Esophagus (tissue), 2 donors: ENCODE data around the gene DFFB. TPM values are rescaled to one million over a fixed set of nuclear protein-coding genes. Genes with fewer than 3 reads are reported as not detected.

ENCODE experiments used
- H3K27ac ChIP-seq, 2 donors: one replicate each; pipeline ENCODE4 v1.5.1; 2013; ENCODE audit warnings: low read depth in 2 of 2, mild to moderate bottlenecking in 2 of 2, inconsistent platforms in 1 of 2, low read length in 1 of 2, moderate library complexity in 1 of 2
- H3K27me3 ChIP-seq, 2 donors: one replicate each; pipeline ENCODE4 v1.6.1; 2013; ENCODE audit warnings: low read length in 2 of 2, control low read depth in 1 of 2, mild to moderate bottlenecking in 1 of 2; ENCODE audit not compliant: insufficient read depth in 2 of 2, control insufficient read depth in 1 of 2
- H3K36me3 ChIP-seq, 2 donors: one replicate each; pipeline ENCODE4 v1.6.1; 2013; ENCODE audit warnings: low read length in 1 of 2; ENCODE audit not compliant: control insufficient read depth in 2 of 2, insufficient read depth in 2 of 2
- H3K4me1 ChIP-seq, 2 donors: one replicate each; pipeline ENCODE4 v1.6.1; 2013; ENCODE audit warnings: low read length in 1 of 2; ENCODE audit not compliant: control insufficient read depth in 2 of 2, insufficient read depth in 2 of 2
- H3K4me3 ChIP-seq, 2 donors: one replicate each; pipeline ENCODE4 v1.5.1; 2013; ENCODE audit warnings: low read length in 2 of 2, mild to moderate bottlenecking in 2 of 2, low read depth in 1 of 2, moderate library complexity in 1 of 2
- H3K9me3 ChIP-seq, 2 donors: one replicate each; pipeline ENCODE4 v1.6.1; 2013; ENCODE audit warnings: mild to moderate bottlenecking in 2 of 2, low read depth in 1 of 2, low read length in 1 of 2, moderate library complexity in 1 of 2; ENCODE audit not compliant: control insufficient read depth in 2 of 2, insufficient read depth in 1 of 2
- WGBS, 2 donors: extraction: QIAGEN DNeasy Blood & Tissue Kit; methylation state at CpG; one replicate each; pipeline ENCODE4 v1.1.7; 2013; 5-methylcytosine and 5-hydroxymethylcytosine counted together
- polyA plus RNA-seq, 2 donors: library from polyadenylated mRNA; stranded (reverse); fragments of 200-250 nt; gene quantifications; one replicate each; pipeline ENCODE4 v1.2.3, GENCODE V29; 2013
- donor health status: healthy with polysubstance abuse.
- donor health status: Bipolar disorder and iron deficiency.

Gene DFFB
- polyA plus RNA-seq, 2 donors = 1.9 to 2.3 TPM

- Histone ChIP-seq H3K9me3 (no peaks in the 10 kb centered on the region), H3K27me3 (no peaks in the 10 kb centered on the region), H3K36me3 (peaks cover 3 to 4% of the 10 kb centered on the region in 2 donors), H3K4me1 (peaks cover 0 to 3% of the 10 kb centered on the region in 2 donors), H3K4me3 (no peak overlapping the region), H3K27ac (no peak overlapping the region)
These were observed 41.1 kb downstream of the DFFB start for GRCh38 chr1:3898475-3898735.

- Histone ChIP-seq H3K36me3 (peaks cover 3 to 4% of the 10 kb centered on the region in 2 donors), H3K4me3 (peak overlapping the region; percentile 81 to 85), H3K27ac (peak overlapping the region; percentile 96 to 98), H3K4me1 (peaks cover 0 to 5% of the 10 kb centered on the region in 2 donors), H3K9me3 (no peaks in the 10 kb centered on the region), H3K27me3 (no peaks in the 10 kb centered on the region)
- WGBS, 2 donors = 38 to 45% methylated on average over 10 of the region's 10 CpGs
These were observed 41.9 kb downstream of the DFFB start for GRCh38 chr1:3898994-3899753.

GRCh38 chr1:3899754-3900149, 42.5 kb downstream of the DFFB start:
- Histone ChIP-seq H3K27ac (peak overlapping the region; percentile 96 to 98), H3K4me3 (peak overlapping the region; percentile 81 to 85), H3K27me3 (no peaks in the 10 kb centered on the region), H3K4me1 (peaks cover 0 to 5% of the 10 kb centered on the region in 2 donors), H3K36me3 (peaks cover 0 to 4% of the 10 kb centered on the region in 2 donors), H3K9me3 (no peaks in the 10 kb centered on the region)
- 0 to 1% methylated on average over 26 of the region's 26 CpGs for WGBS, 2 donors

DNA sequence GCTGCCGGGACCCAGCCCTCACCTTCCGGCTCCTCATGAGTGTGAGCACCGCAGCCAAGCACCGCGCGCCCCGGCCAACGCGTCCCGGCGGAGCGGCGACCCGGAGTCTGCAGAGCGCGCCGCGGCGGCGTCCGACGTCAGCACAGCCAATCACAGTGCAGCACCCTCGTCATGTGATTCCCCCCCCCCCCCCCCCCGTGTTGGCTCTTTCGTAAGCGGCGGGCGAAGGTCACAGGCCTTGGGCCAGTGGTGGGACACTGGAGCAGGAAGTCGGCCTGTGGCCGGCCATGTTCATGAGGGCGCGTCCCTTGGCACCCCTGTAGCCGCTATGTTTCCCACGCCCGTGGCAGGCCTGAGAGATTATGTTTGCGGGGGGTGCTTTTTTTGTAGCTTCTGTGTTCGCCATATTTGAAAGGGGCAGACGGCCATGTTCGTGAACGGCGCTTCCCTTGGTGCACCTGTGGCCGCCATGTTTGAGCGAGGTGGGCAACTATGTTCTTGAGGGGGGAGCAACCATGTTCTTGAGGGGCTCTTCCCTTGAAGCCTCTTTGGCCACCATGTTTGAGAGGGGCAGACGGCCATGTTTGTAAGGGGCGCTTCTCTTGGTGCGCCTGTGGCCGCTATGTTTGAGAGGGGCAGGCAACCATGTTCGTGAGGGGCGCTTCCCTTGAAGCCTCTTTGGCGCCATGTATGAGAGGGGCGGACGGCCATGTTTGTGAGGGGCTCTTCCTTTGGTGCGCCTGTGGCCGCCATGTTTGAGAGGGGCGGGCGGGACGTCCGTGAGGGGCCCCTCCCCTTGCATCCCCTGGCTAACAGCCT, 43.1 kb downstream of the DFFB start, which contains the start of gene C1orf174:
Gene C1orf174, minus strand, starts transcription at position 123 of the 819 bp plus-strand sequence. Its CDS starts 86 bp downstream, at position 37.
- H3K4me1 ChIP-seq = peaks cover 0 to 5% of the 10 kb centered on the region in 2 donors
- H3K9me3 ChIP-seq = no peaks in the 10 kb centered on the region
- H3K27ac ChIP-seq = peak within 1 kb of the TSS; percentile 96 to 98
- H3K4me3 ChIP-seq = peak within 1 kb of the TSS; percentile 81 to 85
- peaks cover 0 to 4% of the 10 kb centered on the region in 2 donors for H3K36me3 ChIP-seq
- no peaks in the 10 kb centered on the region for H3K27me3 ChIP-seq
- WGBS, 2 donors = 0% methylated on average over 42 to 58 of the region's 58 CpGs

GRCh38 chr1:3900969-3901529, 43.8 kb downstream of the DFFB start:
- H3K4me1 ChIP-seq = peaks cover 0 to 5% of the 10 kb centered on the region in 2 donors
- H3K27me3 ChIP-seq = no peaks in the 10 kb centered on the region
- peak overlapping the region; percentile 96 to 98 for H3K27ac ChIP-seq
- H3K9me3 ChIP-seq = no peaks in the 10 kb centered on the region
- WGBS, 2 donors = 1 to 2% methylated on average over 44 to 51 of the region's 51 CpGs
- peaks cover 0 to 4% of the 10 kb centered on the region in 2 donors for H3K36me3 ChIP-seq
- peak overlapping the region; percentile 81 to 85 for H3K4me3 ChIP-seq

GRCh38 chr1:3902111-3902511, 44.8 kb downstream of the DFFB start:
- H3K27ac ChIP-seq = no peak overlapping the region
- WGBS, 2 donors = 93 to 95% methylated on average over 15 of the region's 15 CpGs

DNA sequence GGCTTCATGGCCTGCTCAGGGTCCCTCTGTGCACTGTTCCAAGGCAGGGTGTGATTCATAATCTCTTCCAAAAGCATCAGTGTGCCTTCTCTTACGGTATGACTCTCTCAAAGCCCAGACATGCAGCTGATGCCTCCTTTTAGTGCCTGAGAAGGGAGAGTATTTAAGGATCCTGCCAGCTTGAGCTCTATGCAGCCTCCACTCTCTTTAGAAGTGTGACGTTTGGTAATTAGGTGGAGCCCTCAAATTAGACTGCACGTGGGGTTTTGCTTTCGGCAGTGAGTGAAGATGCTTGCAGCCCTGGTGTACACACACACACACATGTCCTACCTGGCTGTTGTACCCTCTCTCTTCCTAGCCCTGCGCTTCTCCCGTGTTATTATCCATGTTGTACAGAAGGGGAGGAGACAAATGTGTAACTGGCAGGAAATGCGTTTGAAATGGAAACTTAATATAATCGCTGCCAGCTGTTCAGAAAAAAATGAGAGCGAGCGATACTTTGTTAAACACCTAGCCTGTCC, 45.4 kb downstream of the DFFB start:
- WGBS, 2 donors = 66 to 68% methylated on average over 10 of the region's 10 CpGs

More at GRCh38 chr1:3902111-3902511, 44.8 kb downstream of the DFFB start:
- no peak overlapping the region for H3K4me3 ChIP-seq
- no peaks in the 10 kb centered on the region for H3K27me3 ChIP-seq
- peaks cover 0 to 5% of the 10 kb centered on the region in 2 donors for H3K4me1 ChIP-seq
- no peaks in the 10 kb centered on the region for H3K36me3 ChIP-seq
- H3K9me3 ChIP-seq = no peaks in the 10 kb centered on the region

DNA sequence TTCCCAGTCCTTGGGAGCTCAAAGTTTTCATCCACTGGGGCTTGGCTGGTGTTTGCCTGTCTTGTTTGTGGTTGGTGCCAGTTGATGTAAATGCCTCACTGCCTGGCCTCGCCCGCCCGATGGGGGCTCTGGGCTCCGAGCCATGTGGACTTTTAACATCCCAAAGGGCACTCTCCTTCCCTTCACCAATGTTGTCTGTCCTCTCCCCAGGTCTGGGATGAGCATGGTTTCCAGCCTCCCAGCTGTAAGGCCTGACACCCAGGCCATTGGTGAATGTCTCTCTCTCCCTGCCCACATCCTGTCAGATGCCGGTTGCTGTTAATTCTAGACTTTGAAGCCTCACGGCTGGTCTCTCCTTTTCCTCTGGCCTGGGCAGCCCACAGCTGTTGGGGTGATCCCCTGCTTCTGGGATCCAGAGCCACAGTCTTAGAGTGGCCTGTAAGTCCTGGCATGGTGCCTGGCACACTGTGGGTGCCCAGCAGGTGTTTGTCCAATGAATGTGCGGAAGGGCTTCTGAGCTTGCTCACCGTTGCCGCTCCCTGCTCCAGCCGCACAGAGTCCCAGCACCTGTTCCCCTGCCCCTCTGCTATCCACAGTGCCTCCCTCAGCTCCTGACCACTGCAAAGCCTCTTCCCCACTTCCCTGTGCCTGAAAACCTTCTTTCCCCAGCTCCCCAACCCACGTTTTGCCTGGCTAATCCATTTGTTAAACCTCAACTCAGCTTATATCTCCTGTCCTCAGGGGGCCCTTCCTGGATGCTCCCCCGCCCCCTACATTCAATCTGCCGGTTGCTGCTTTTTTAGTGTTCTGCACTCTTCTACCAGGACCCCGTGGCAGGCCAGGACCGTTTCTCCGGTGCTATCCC, 46.1 kb downstream of the DFFB start:
- peak overlapping the region in 1 of 2 donors; percentile 18 for H3K27ac ChIP-seq

More for the DNA sequence above, 45.4 kb downstream of the DFFB start:
- H3K36me3 ChIP-seq = no peaks in the 10 kb centered on the region
- H3K9me3 ChIP-seq = no peaks in the 10 kb centered on the region
- peaks cover 0 to 5% of the 10 kb centered on the region in 2 donors for H3K4me1 ChIP-seq
- H3K4me3 ChIP-seq = no peak overlapping the region
- H3K27me3 ChIP-seq = no peaks in the 10 kb centered on the region
- H3K27ac ChIP-seq = peak overlapping the region in 1 of 2 donors; percentile 18

More for the DNA sequence above, 46.1 kb downstream of the DFFB start:
- 69% methylated on average over 16 of the region's 16 CpGs for WGBS, 2 donors
- Histone ChIP-seq H3K36me3 (no peaks in the 10 kb centered on the region), H3K4me1 (peaks cover 0 to 5% of the 10 kb centered on the region in 2 donors), H3K4me3 (no peak overlapping the region), H3K9me3 (no peaks in the 10 kb centered on the region), H3K27me3 (no peaks in the 10 kb centered on the region)
